GM18519 (cell line): Measurements from ENCODE around the gene APCDD1L.

Source experiments
- ATAC-seq: cut with Tn5 transposase; IDR thresholded peaks from one replicate; pipeline ENCODE4 v1.9.1; 2021; ENCODE audit warnings: mild to moderate bottlenecking, moderate library complexity; ENCODE audit not compliant: unreplicated experiment, low FRiP score

The APCDD1L gene

DNA sequence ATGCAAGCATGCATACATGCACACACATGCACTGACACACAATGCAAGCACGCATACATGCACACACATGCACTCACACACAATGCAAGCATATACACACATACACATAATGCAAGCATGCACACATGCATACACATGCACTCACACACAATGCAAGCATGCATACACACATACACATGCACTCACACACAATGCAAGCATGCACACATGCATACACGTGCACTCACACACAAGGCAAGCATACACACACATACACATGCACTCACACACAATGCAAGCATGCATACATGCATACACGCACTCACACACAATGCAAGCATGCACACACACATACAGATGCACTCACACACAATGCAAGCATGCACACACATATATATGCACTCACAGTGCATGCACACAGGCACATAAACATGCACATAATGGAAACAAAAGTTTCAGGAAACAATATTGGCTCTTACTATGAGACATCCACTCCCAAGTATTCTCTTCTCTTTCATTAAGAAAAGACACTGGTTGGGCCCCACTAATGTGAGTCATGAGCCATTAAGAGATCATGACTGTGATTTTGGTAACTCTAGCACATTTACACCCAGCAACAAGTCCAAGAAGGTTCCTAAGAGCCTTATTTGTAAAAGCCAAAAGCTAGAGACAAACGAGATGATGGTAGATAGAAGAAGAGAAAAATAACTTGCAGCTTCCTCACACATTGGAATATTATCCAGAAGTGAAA, 22.2 kb downstream of the APCDD1L start:
- ATAC-seq: no peak

DNA sequence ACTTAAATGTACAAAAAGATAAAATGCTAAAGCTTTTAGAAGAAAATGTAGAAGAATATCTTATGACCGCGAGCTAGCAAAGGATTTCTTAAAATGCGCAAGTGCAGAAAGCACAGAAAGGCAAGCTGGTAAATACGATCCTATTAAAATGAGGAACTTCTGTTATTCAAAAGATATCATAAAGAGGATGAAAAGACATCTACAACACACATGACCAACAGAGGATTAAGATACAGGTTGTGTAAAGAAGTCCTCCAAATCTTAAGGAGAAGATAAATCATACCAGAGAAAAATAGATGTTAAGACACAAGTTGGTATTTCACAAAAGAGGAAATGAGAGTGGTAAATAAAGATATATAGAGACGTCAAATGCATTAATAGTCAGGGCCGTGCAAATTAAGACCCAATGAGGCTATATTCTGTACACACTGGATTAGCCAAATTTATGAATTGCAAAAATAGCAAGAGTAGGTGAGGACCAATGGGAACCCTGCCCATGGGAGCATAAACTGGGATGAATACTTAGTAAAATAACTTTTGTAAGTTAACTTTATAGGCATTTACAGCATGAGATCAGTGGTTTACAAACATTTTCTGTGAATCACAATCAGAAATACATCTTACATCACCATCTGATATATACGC, 23.0 kb downstream of the APCDD1L start:
- ATAC-seq: no peak

DNA sequence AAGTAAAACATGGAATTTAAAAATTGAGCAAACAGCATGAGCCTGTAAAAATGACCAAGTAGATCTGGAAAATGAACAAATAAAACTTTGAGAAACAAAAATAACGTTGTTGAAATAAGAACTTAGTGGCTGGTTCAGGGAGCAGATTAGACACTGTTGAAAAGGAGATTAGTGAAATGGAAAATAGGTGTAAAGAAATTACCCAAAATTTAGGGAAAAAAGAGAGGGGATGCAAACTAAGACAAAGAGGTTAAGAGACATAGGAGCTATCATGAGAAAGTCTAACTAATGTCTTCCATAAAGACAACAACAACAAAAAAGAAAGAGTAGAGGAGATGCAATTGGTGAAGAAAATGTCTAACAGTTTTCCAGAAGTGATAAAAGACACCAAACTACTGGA, 29.0 kb downstream of the APCDD1L start:
- ATAC-seq: no peak

DNA sequence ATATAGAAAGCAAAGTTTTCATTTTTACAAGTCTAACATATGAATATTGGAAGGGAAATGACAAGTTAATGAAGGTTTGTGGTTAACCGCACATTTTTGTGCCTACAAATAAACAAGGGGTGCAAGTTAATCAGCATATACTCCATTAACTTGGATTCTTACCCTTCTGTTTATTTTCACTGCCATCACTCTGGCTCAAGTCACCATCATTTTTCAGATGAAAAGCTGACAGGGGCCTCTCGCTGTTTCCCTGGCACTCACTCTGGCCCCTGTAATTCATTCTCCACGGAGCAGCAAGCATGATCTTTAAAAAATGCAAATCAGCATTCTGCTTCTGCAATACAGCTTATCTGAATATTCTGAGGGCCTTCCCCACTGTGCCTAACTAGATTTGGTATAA, 29.8 kb downstream of the APCDD1L start:
- ATAC-seq: no peak

DNA sequence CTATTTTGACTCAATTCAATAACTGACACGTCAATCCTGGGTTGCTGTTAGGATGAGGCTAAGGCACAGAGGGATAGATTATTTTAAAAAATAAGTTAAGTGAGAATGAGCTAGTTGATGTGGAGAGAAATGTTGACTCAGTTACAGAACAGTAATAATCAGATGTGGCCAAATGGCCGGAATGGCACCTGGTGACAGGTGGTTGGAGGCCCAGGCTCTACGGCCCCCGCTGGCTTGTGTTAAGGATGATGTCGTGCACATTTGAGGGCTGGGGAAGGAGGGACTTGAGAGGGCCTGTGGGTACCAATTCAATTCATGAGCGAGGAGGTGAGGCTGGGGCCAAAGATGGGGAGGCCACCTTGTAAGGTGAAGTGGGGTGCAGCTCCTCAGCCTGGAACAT, 31.7 kb downstream of the APCDD1L start:
- ATAC-seq: no peak

DNA sequence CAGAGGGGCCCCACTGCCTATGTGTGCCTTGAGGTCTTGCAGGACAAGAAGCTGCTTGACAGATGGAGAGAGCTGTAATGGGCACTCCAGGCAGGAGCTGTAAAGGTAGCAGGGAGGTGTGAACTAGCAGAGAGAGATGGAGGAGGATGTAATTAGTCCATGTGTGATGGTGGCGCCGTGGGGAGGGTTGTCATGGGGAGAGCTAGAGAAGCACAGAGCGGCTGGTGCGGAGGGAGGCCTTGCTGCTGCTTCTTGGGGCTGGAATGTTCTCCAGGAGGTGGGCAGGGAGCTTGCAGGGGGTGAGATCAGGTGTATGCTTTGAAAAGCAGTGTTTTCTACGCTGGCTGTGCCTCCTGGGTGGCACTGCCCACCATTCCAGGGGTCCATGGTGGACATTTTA, 32.1 kb downstream of the APCDD1L start:
- no peak for ATAC-seq

DNA sequence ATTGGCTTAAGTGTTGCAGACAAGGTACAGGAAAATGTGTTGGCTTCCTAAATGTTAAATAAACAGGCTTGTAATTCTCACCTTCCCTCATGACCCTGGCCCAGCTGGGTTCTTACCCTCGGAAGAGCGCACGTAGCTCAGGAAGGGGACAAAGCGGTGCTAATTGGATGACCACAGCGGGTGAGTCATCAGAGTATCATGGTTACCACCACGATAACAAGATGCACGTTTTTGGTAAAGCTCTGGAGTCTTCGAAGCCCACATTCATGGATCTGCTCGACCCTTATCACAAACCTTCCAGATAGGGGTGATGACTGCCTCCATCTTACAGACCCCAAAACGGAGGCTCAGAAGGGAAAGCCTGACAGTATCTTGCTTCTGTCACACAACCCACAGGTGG, 32.8 kb downstream of the APCDD1L start:
- ATAC-seq: no peak

DNA sequence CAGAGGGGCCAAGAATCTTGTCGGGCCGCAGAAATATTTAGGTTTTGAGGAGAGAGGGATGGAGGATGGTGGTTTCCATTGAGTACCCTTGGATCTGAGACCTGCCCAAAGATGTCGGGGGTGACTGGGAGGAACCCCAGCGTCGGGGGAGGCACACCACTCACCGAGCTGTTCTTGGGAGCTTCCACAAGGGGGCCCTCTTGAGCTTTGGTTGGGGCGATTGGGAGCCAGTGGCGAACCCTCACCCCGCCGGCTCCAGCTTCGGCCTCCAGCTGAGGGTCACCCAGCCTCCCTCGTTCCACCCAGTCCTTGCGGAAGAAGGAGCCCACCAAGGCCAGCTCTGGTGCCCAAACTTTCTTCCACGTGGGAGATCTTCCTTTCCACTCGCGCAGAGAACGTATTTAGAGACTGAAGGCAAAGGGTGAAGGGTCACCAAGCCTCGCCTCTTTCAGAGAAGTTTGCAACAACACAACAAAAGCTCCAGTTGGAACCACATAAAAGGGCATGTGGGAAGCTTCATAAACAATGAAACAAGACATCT, 33.6 kb downstream of the APCDD1L start:
- no peak for ATAC-seq

DNA sequence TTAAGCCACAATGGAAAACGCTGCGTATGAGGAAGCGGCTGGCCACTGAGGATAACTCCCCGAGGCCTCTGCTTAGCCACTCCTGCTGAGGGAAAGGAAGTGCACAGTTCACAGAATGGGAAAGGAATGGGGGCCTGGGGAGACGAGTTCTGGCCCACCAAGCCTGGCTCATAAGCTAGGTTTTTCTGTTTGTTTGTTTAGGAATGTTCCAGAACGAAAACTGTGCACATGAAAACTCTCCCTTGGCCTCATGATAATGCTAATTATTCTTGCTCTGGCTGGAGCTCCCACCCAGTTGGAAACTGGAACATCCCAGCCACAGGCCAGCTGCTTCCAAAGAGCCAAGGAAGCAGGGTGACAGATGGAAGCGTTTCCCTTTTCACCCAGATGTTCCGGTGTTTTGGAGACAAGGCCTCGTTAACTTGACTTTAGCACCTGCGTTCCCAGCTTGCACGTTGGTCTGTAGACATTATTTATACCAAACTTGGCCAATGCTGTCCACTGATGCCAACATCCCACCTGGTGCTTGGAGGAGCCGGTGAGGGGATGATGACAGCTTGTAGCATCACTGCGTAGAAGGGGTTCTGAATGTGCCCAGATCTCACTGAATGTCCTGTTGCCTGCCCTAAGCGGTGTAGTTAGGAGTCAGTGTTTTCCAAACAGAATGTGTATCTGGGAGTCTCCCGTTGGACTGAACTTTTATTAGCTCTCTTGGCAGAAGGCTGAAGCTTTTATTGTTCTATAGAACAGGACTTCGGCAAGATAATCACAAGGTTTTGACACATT, 34.5 kb downstream of the APCDD1L start:
- no peak for ATAC-seq

DNA sequence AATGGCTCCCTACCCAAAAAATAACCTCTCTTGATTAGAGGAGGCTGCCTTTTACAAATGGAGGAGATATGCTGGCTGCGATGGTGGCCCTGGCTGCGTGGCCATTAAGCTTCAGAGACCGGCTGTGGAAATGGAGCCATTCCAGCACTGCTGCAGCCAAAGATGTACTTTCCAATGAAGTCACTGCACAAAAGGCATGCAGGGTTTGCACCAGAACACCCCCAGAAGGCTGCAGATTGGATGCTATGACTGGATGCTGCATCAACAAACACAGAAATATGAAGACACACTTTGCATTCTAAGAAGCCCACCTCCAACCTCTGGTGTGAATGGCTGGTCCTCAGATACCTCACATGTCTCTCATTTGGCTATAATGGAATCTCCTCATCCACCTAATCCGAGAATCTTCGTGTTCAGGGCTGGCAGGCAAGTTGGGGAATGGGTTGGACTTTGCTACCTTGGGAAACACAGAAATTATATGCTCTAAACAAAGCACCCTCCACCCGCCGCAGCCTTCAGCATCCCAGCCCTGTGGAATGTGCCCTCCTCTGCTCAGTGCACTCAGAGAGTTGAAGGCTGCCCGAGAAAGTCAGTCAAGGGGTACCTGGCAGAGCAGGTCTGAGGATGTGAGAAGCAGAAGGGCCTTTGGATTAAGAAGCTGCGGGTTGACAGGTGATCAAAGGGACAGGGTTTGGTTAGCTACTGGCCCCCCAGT, 35.3 kb downstream of the APCDD1L start:
- ATAC-seq: no peak

DNA sequence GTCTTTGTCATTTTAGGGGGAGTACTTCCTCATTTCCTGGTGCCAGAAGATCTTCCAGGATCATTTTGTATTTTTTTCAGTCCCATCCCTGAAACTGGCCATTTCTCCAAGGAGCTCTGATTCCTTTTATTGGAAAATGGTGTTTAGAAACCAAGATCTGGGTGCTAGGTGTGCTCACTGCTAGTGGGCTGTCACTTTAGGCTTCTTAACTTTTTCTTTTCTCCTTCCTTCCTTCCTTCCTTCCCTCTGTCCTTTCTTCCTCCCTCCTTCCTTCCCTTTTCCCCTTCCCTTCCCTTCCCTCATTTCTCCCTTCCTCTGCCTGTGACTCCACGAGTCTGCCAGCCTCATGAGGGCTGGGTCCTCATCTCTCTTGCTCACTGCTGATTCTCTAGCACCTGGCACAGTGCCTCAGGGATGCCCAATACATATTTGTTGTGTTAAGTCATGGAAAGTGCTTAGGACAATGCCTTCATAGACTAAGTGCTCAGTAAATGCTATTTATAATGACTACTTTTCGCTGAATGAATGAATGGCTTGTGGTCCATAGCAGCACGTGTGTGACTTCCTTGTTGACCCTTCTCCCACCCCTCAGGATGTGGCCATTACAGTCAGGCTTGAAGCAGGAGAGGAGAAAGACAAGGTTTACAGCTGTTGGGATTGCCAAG, 36.9 kb downstream of the APCDD1L start:
- no peak for ATAC-seq

DNA sequence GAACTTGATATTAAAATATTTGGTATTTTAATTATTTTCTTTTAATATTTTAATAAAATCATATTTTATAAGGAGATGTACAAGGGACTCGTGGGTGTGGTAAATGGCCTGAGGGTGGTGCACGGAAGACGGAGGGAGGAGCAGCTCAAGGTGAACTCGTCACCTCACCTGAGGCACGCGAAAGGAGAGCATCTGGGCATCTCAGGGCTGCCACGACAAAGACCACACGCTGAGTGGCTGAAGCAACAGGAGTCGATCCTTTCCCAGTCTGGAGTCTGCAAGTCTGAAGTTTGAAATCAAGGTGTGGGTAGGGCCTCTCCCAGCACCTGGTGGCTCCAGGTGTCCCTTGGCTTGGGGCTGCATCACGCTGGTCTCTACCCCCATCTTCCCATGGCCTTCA, 39.7 kb downstream of the APCDD1L start:
- no peak for ATAC-seq

DNA sequence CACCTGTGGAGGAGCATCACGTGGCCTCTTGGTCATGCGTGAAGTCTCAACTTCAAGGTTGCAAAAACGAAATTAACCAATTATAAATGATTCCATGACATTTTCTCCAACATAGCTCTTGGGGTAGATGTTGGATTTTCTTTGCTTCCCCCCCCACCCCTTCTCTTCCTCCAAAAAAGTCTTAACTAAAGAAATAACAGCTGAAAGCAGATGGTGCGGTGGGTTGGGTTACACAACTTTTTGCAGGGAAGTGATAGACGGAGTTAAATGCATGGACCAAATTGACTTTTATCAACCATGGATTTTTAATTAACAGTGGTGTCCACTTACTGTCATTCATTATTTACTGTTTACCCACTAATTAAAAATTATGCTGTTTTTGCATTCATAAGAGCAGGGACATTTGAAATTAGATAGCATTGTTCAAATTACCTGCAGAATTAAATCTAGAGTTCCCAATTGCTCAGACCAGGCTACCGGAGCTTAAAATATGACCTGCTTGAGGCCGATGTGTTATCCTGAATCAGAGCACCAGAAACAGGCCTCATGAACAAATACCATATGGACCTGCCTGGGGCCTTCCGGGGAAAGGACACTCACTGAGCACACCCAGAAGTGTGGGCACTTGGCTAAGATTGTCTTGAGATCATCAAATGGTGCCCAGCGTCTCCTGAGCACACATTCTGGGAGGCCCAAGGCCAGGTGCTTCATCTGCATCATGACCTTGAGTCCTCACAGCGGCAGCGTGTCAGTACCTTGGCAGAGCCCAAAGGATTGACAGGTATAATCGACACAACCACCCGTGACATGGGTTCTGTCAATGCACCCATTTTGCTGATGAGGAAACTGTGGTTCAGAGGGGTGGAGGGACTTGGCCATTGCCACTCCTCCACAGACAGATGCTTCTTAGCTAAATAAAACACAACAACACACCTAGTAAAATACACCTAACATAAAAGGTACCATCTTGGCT, 41.5 kb downstream of the APCDD1L start:
- ATAC-seq: no peak

DNA sequence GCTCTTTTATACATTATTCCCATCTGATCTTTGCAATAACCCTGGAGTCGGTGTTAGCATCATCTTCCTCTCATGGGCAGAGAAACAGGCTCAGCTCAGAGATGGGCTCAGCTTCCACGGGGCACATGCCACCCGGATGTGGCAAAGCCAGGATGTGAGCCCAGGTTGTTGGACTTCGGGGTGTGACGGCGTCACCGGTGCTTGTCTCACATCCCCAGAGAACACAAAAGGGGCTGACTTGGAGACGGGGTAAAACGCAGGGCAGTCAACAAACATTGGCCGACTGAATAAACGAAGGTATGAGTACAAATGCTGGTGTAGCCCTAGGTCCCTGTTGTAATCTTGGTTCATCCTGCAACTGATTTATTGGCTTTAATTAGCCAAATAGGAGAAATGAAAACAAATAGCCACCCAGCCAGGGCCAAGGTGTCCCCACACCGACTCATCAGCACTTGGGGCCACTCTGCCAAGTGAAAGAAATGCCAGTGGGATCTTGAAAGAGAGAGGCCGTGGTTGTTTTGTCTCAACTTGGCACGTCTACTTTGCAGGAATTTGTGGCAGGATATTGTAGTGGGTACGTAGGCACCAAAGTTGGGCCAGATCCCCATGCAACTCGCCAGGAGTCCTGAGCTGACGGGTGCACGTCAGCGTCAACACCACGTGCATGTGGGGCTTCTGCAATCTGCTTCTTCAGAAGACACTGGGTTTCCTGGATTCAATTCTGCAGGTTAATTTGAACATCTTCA, 42.8 kb downstream of the APCDD1L start:
- ATAC-seq: no peak

DNA sequence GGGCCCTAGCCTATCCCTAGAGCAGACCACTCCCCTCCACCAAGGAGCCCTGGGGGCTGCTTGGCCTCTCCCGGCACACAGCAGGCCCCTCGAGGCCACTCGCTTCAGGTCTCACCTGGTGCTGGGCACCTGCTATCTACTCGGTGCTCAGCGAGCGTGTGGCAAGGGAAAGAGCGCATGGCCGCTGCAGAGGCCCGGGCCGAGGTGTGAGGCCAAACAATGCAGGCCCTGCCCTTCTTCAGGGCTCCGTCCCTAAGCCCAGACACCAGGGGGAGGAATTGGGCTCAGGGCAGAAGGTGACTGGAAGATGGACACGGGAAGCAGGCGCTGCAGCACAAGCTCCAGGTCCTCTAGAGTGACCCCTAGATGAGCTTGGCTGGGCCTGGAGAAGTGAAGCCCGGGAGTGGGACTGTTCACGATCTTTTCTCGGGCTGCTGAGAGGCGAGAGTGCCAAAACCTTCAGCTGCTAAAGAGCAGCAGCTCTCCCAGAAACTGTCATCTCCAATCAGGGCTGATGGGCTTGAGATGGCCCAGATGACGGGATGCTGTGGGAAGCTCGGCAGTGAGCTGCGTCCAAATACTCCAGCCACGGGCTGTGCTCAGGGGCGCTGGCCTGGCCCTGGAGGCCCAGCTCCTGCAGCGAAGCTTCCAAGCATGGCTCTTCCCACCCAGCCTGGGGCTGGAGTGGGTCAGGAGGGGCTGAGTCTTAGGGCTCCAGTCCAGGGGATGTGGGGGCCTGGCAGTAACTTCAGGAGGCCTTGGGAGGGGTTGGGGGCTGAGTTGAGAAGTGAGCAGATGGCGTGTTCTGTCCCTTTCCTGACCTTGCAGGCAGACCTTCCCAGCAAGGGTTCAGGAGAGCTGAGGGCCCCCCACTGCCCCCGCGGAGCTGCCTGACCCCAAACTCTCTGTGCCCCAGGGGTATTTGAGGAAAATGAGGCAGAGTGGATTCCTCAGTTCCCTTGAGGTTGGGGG, 43.7 kb downstream of the APCDD1L start:
- ATAC-seq: no peak

DNA sequence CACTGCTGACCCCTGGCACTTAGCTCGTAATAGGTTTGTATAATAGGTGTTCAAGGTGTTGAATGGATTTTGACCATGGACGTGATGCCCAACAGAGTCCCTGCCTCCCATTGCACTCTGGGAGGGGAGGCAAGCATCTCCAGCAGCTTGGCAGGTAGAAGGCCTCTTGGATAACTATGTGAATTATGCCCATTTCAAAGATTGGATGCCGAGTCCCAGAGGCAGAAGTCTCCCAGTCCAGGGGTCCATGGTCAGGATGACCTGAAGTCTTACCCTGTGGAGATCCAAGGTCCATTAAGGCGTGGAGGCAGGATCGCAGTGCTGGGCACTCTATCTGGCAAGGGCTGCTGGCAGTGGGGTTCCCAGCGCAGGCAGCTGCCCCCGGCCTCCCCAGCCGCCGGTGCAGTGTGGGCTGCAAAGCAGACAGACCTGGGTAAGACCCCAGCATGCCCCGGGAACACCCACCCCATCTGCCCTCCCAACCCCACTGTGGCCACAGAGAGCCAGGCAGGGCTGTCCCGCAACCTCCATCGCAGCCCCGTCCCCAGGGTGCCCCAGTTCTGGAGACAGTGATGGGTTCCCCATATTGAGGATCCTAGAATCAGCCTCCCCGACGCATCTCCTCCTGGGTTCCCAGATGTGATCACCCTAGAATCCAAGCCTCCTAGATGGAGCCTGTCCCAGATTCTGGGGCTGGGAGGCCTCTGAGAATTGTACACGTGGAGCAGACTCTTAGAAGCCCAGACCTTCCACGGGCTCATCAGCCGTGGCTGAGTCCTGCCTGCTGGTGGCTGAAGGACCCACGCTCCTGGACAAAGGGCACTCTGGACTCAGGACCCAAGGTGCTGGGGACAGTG, 44.6 kb downstream of the APCDD1L start:
- ATAC-seq: no peak
